CD14-positive monocyte (primary cell): ENCODE data around the gene SLC10A6. TPM values are rescaled to one million over a fixed set of nuclear protein-coding genes. Genes with fewer than 3 reads are reported as not detected.

Experiments used
- DNase-seq, 3 donors: peaks; one replicate each; pipeline ENCODE4 v3.0.0-alpha.2; 2011 to 2022
- H2AFZ ChIP-seq: 2 replicates; pipeline ENCODE4 v1.6.0; 2012; ENCODE audit warnings: mild to moderate bottlenecking, low read depth, low read length, inconsistent platforms; ENCODE audit not compliant: insufficient read depth, poor library complexity, severe bottlenecking
- H3K27ac ChIP-seq, 2 donors: 1 replicate in 1 of 2; 2 replicates in 1 of 2; pipeline ENCODE4 v1.5.1; 2012 to 2013; ENCODE audit warnings: low read length in 2 of 2, control low read depth in 1 of 2, inconsistent platforms in 1 of 2, low read depth in 1 of 2, mild to moderate bottlenecking in 1 of 2
- H3K27me3 ChIP-seq, 2 donors: one replicate each; pipeline versions ENCODE4 v1.6.0 to v1.6.1; 2011 to 2013; ENCODE audit warnings: low read length in 2 of 2; ENCODE audit not compliant: control insufficient read depth in 2 of 2, insufficient read depth in 2 of 2
- H3K36me3 ChIP-seq, 2 donors: replicated peaks in 1 of 2; 1 replicate in 1 of 2; 2 replicates in 1 of 2; pipeline versions ENCODE4 v1.5.1 to v1.6.1; 2012 to 2013; ENCODE audit warnings: low read length in 2 of 2, control low read depth in 1 of 2, inconsistent platforms in 1 of 2, mild to moderate bottlenecking in 1 of 2; ENCODE audit not compliant: insufficient read depth in 2 of 2, control insufficient read depth in 1 of 2
- H3K4me1 ChIP-seq, 2 donors: 1 replicate in 1 of 2; 2 replicates in 1 of 2; pipeline versions ENCODE4 v1.5.1 to v1.6.1; 2012 to 2013; ENCODE audit warnings: low read length in 2 of 2, control low read depth in 1 of 2, inconsistent platforms in 1 of 2, mild to moderate bottlenecking in 1 of 2, moderate library complexity in 1 of 2; ENCODE audit not compliant: insufficient read depth in 2 of 2, control insufficient read depth in 1 of 2
- H3K4me2 ChIP-seq: replicated peaks from 2 replicates; pipeline ENCODE3; 2012; ENCODE audit warnings: low read length, moderate library complexity, mild to moderate bottlenecking; ENCODE audit not compliant: poor library complexity, severe bottlenecking; ENCODE audit errors: extremely low read depth
- H3K4me3 ChIP-seq, 3 experiments: fragments of 200-600 bp in 1 of 3; sonication (generic) in 1 of 3; replicated peaks in 1 of 3; 1 replicate in 2 of 3; 2 replicates in 1 of 3; pipeline ENCODE4 v1.5.1; 2011 to 2013; ENCODE audit warnings: low read length in 3 of 3, mild to moderate bottlenecking in 3 of 3, control low read depth in 2 of 3, low read depth in 2 of 3, inconsistent platforms in 1 of 3, moderate library complexity in 1 of 3
- H3K79me2 ChIP-seq: 2 replicates; pipeline ENCODE4 v1.6.0; 2012; ENCODE audit warnings: mild to moderate bottlenecking, control low read depth, inconsistent platforms, low read length, moderate library complexity; ENCODE audit not compliant: insufficient read depth
- H3K9ac ChIP-seq: 2 replicates; pipeline ENCODE4 v1.6.0; 2017; ENCODE audit warnings: low read length, mild to moderate bottlenecking; ENCODE audit not compliant: insufficient read depth, poor library complexity, severe bottlenecking
- H3K9me3 ChIP-seq, 2 donors: replicated peaks in 1 of 2; 1 replicate in 1 of 2; 2 replicates in 1 of 2; pipeline versions ENCODE4 v1.5.1 to v1.6.1; 2012 to 2013; ENCODE audit warnings: low read length in 2 of 2, control low read depth in 1 of 2; ENCODE audit not compliant: control insufficient read depth in 1 of 2, insufficient read depth in 1 of 2
- H4K20me1 ChIP-seq: 2 replicates; pipeline ENCODE4 v1.6.0; 2012; ENCODE audit warnings: mild to moderate bottlenecking, low read length, control low read depth, moderate library complexity; ENCODE audit not compliant: insufficient read depth
- H3K27ac Mint-ChIP-seq, 7 donors: one replicate each; pipeline ENCODE4 v1.8.0; 2020; ENCODE audit warnings: mild to moderate bottlenecking in 7 of 7, mixed read lengths in 7 of 7, moderate library complexity in 6 of 7, inconsistent platforms in 2 of 7
- H3K27me3 Mint-ChIP-seq, 3 donors: one replicate each; pipeline ENCODE4 v1.8.0; 2021 to 2022; ENCODE audit warnings: low read depth in 3 of 3, mild to moderate bottlenecking in 3 of 3, mixed read lengths in 3 of 3, moderate library complexity in 3 of 3, inconsistent platforms in 1 of 3
- H3K36me3 Mint-ChIP-seq, 2 donors: one replicate each; pipeline ENCODE4 v1.8.0; 2020; ENCODE audit warnings: mixed read lengths in 2 of 2, inconsistent platforms in 1 of 2, mild to moderate bottlenecking in 1 of 2
- H3K4me1 Mint-ChIP-seq: one replicate; pipeline ENCODE4 v1.8.0; 2020; ENCODE audit warnings: mild to moderate bottlenecking, mixed read lengths
- H3K4me3 Mint-ChIP-seq, 2 donors: one replicate each; pipeline ENCODE4 v1.8.0; 2020; ENCODE audit warnings: mild to moderate bottlenecking in 2 of 2, mixed read lengths in 2 of 2, moderate library complexity in 1 of 2
- H3K9me3 Mint-ChIP-seq, 7 donors: one replicate each; pipeline ENCODE4 v1.8.0; 2020 to 2022; ENCODE audit warnings: mixed read lengths in 7 of 7, mild to moderate bottlenecking in 6 of 7, moderate library complexity in 6 of 7, inconsistent platforms in 2 of 7
- WGBS: methylation state at CpG from one replicate; pipeline ENCODE4 v1.1.5; 2013; ENCODE audit warnings: missing lambda C conversion rate; ENCODE audit not compliant: insufficient coverage; 5-methylcytosine and 5-hydroxymethylcytosine counted together
- intact Hi-C, 2 donors: fragments of 100-400 bp; cut with micrococcal nuclease; formaldehyde crosslinking; loops; one replicate each; pipeline versions ENCODE4 v1.15.0 to v1.15.1; 2023
- polyA plus RNA-seq, 3 donors: library from polyadenylated mRNA; depleted of rRNA in 1 of 3; unstranded in 2 of 3; stranded (reverse) in 1 of 3; fragments of 300-500 nt in 2 of 3; fragments of >200 nt in 1 of 3; fragmentation: Illumina TruSeq in 2 of 3; gene quantifications; 1 replicate in 2 of 3; 2 replicates in 1 of 3; pipeline ENCODE4 v1.2.3, GENCODE V29; 2012 to 2021
- TF ChIP-seq, protein P1 (sequence below): fragments of 200-600 bp; IDR thresholded peaks from one replicate; pipeline ENCODE4 v1.8.0; 2022; ENCODE audit warnings: antibody characterized with exemption, mild to moderate bottlenecking

SLC10A6 gene
- polyA plus RNA-seq, 3 donors: 0.08 TPM; not detected in 2

DNA sequence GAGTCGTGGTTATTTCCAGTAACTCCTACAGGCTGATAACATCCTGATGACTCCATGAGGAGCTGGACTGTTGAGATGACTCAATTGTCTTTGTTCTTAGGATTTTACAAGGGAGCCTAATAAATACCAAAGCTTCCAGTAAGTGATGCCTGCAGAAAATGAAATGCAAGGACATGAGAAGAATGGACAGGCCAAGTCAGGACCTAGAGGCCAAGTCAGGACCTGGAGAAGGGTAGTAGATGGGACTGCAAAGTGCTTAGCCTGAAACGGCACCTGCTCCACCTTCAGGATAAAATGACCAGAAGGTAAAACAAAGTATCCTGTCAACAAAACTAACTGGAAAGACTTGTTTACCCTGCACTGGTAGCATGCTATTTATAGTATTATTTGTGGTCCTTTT lies 6.4 kb upstream of the SLC10A6 start:
- no peak overlapping the region for H3K9ac ChIP-seq
- Mint-ChIP-seq H3K36me3 (no peaks in the 10 kb centered on the region), H3K4me1 (no peaks in the 10 kb centered on the region), H3K4me3 (no peak overlapping the region), H3K9me3 (peaks cover 0 to 4% (median 0%) of the 10 kb centered on the region in 7 donors), H3K27me3 (no peaks in the 10 kb centered on the region), H3K27ac (no peak overlapping the region)
- no peak overlapping the region for H2AFZ ChIP-seq
- no peak overlapping the region for H3K27ac ChIP-seq
- no peaks in the 10 kb centered on the region for H4K20me1 ChIP-seq
- no peaks in the 10 kb centered on the region for H3K9me3 ChIP-seq
- intact Hi-C loops: no loop called here
- TF ChIP-seq, protein P1, sequence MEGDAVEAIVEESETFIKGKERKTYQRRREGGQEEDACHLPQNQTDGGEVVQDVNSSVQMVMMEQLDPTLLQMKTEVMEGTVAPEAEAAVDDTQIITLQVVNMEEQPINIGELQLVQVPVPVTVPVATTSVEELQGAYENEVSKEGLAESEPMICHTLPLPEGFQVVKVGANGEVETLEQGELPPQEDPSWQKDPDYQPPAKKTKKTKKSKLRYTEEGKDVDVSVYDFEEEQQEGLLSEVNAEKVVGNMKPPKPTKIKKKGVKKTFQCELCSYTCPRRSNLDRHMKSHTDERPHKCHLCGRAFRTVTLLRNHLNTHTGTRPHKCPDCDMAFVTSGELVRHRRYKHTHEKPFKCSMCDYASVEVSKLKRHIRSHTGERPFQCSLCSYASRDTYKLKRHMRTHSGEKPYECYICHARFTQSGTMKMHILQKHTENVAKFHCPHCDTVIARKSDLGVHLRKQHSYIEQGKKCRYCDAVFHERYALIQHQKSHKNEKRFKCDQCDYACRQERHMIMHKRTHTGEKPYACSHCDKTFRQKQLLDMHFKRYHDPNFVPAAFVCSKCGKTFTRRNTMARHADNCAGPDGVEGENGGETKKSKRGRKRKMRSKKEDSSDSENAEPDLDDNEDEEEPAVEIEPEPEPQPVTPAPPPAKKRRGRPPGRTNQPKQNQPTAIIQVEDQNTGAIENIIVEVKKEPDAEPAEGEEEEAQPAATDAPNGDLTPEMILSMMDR: no peak
- no CpG with 5 or more reads among the region's 2 CpGs for WGBS
- DNase-seq: no peak
- no peak overlapping the region for H3K4me3 ChIP-seq
- H3K36me3 ChIP-seq: no peaks in the 10 kb centered on the region
- H3K4me1 ChIP-seq: no peaks in the 10 kb centered on the region
- no peak overlapping the region for H3K4me2 ChIP-seq
- H3K79me2 ChIP-seq: no peaks in the 10 kb centered on the region
- H3K27me3 ChIP-seq: no peaks in the 10 kb centered on the region

DNA sequence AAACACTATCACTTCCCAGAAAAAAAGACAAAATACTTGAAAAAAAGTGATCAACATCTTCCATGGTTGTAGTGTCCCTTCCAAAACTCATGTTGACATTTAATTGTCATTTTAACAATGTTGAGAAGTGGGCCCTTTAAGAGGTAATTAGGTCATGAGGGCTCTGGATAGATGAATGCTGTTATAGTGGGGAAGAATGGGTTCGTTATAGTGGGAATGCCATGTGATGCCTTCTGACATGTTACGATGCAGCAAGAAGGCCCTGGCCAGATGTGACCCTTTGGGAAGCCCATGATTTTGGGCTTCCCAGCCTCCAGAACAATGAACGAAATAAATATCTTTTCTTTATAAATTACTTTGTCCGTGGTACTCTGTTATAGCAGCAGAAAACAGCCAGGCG lies 4.0 kb upstream of the SLC10A6 start:
- Histone ChIP-seq H3K9ac (no peak overlapping the region), H3K9me3 (no peaks in the 10 kb centered on the region), H3K4me2 (no peak overlapping the region), H3K79me2 (no peaks in the 10 kb centered on the region), H3K4me3 (no peak overlapping the region), H4K20me1 (no peaks in the 10 kb centered on the region), H3K27me3 (no peaks in the 10 kb centered on the region), H2AFZ (no peak overlapping the region), H3K36me3 (no peaks in the 10 kb centered on the region), H3K27ac (no peak overlapping the region), H3K4me1 (no peaks in the 10 kb centered on the region)
- Mint-ChIP-seq H3K9me3 (peaks cover 0 to 4% (median 0%) of the 10 kb centered on the region in 7 donors), H3K27me3 (peaks cover 0 to 2% (median 0%) of the 10 kb centered on the region in 3 donors), H3K27ac (no peak overlapping the region), H3K36me3 (no peaks in the 10 kb centered on the region), H3K4me3 (no peak overlapping the region), H3K4me1 (no peaks in the 10 kb centered on the region)
- no peak for DNase-seq
- no CpG with 5 or more reads among the region's 5 CpGs for WGBS
- intact Hi-C loops: no loop called here
- TF ChIP-seq, protein P1: no peak
